WTC11 (cell line): ENCODE data around the gene B4GALT6.

Source experiments
- ESRRA ChIP-seq: sonication (generic); formaldehyde crosslinking; IDR thresholded peaks from 2 replicates; pipeline ENCODE4 v1.8.1; 2022; ENCODE audit warnings: mild to moderate bottlenecking, missing genetic modification reagents, borderline replicate concordance
- FOXP1 ChIP-seq: sonication (generic); formaldehyde crosslinking; IDR thresholded peaks from 2 replicates; pipeline ENCODE4 v1.8.0; 2022; ENCODE audit warnings: missing genetic modification reagents, mild to moderate bottlenecking, moderate library complexity, borderline replicate concordance
- SP1 ChIP-seq: sonication (generic); formaldehyde crosslinking; conservative IDR thresholded peaks from 2 replicates; pipeline ENCODE4 v1.8.1; 2022; ENCODE audit warnings: missing genetic modification reagents
- TCF7 ChIP-seq: sonication (generic); formaldehyde crosslinking; IDR thresholded peaks from 2 replicates; pipeline ENCODE4 v1.8.0; 2022; ENCODE audit warnings: mild to moderate bottlenecking, low read depth, missing genetic modification reagents, moderate library complexity
- TF ChIP-seq, protein P1 (sequence below): sonication (generic); formaldehyde crosslinking; IDR thresholded peaks from 2 replicates; pipeline ENCODE4 v1.8.0; 2022; ENCODE audit warnings: mild to moderate bottlenecking, missing genetic modification reagents

DNA sequence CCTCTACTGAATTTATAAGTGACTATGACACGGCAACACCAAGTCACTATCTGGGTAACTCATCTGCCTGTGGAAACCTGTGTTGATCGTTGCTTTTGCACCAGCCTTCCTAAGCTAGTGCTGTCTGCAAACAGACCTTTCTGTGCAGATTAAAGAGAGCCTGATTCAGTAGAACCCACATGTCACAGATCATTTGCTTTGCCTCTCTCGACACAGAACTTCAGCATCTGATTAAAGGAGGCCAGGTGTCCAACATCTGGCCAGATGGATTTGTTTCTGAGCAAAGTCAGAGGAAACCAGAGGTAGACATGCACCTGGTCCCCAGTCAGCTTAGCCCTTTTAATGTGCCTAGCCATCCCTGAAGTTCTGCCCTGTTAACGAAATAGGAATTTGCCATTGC, 107.7 kb downstream of the B4GALT6 start:
- TF ChIP-seq FOXP1 (CRISPR knock-in tag) (no peak), ESRRA (CRISPR knock-in tag) (no peak), TCF7 (CRISPR knock-in tag) (no peak), SP1 (CRISPR knock-in tag) (no peak)
- TF ChIP-seq, protein P1, sequence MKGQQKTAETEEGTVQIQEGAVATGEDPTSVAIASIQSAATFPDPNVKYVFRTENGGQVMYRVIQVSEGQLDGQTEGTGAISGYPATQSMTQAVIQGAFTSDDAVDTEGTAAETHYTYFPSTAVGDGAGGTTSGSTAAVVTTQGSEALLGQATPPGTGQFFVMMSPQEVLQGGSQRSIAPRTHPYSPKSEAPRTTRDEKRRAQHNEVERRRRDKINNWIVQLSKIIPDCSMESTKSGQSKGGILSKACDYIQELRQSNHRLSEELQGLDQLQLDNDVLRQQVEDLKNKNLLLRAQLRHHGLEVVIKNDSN (CRISPR knock-in tag): no peak
